Tibial nerve (tissue), 3 donors: ENCODE results near the gene AKAP7.

Source experiments
- CTCF ChIP-seq, 5 experiments: fragments of 200-600 bp in 3 of 5; fragments of 450-650 bp in 2 of 5; sonication (generic) in 3 of 5; IDR thresholded peaks; one replicate each; pipeline ENCODE4 v1.5.1; 2016 to 2019; ENCODE audit warnings: antibody characterized with exemption in 5 of 5, mild to moderate bottlenecking in 3 of 5, moderate library complexity in 2 of 5
- POLR2A ChIP-seq, 2 donors: fragments of 450-650 bp; IDR thresholded peaks; one replicate each; pipeline ENCODE4 v1.6.1; 2017; ENCODE audit warnings: antibody characterized with exemption in 2 of 2, mild to moderate bottlenecking in 2 of 2, moderate library complexity in 2 of 2

- no peak for TF ChIP-seq CTCF (IDR thresholded peaks at IDR 0.05)
- TF ChIP-seq POLR2A (IDR thresholded peaks at IDR 0.05) = no peak
Measured at GRCh38 chr6:131143319-131143718, 8.1 kb downstream of the AKAP7 start.
